COR-L47 (cell line): Measurements from ENCODE around the gene SLC25A44.
"Not testable (repeated sequence)": the region's sequence is repeated elsewhere in the genome, so short reads cannot be mapped to it uniquely, and the experiment has no call there.

Experiments used
- DNase-seq: peaks from one replicate; lab custom pipeline; 2025; lab: John Stamatoyannopoulos, UW

Gene SLC25A44

GRCh38 chr1:156204686-156205085, 10.8 kb downstream of the SLC25A44 start:
- no peak for DNase-seq

DNA sequence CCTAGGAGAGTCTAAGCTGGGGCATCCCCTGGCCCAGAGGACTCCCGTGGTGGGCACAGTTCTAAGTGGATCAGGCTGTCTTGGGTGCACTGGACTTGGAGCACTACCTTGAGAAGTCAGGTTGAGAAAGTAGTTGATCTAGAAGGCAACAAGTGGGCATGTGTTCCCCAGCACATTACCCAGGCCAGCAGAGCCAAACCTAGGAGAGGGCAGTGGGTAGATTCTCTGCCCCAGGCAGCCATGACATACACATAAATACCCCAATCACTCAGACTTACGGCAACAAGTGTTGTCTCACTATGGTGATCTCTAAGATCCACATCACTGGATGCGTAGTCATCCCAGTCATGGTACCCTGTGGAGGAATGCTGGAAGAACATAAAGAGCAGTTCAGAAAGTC, 17.3 kb downstream of the SLC25A44 start:
- DNase-seq = no peak

GRCh38 chr1:156212130-156212529, 18.2 kb downstream of the SLC25A44 start:
- DNase-seq = no peak

- peak; percentile 96 for DNase-seq
These were observed 19.1 kb downstream of the SLC25A44 start, which contains the start of gene PMF1 for GRCh38 chr1:156212833-156213643. Gene PMF1, plus strand, starts transcription at chr1:156213007. Its CDS starts 9 bp downstream, at chr1:156213016.

- no peak for DNase-seq
These were observed 19.7 kb downstream of the SLC25A44 start for GRCh38 chr1:156213644-156213966.

DNA sequence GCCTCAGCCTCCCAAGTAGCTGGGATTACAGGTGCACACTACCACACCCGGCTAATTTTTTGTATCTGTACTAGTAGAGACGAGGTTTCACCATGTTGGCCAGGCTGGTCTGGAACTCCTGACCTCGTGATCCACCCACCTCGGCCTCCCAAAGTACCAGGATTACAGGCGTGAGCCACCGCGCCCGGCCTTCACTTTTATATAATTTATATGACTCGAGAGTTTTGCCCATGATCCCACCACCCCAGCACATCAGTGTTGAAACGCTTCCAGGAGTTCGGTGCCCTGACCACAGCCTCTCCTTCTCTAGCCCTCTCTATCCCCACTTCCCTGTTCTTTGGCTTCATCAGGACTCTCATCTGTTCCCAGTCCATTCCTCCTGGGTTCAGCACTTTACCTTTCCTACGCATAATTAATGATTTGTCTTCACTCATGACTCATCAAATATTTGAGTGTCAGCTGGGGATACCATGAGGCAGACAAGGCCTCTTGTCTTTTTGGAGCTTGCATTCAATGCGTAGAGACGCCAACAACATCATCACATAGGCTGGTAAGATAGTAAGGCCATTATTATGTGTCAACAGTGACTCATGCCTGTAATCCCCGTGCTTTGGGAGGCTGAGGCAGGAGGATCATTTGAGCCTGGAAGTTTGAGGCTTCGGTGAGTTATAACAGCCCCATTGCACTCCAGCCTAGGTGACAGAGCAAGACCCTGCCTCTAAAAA, 20.3 kb downstream of the SLC25A44 start:
- DNase-seq = no peak

- DNase-seq = not testable (repeated sequence)
These were observed 22.6 kb downstream of the SLC25A44 start for GRCh38 chr1:156216361-156217086.

DNA sequence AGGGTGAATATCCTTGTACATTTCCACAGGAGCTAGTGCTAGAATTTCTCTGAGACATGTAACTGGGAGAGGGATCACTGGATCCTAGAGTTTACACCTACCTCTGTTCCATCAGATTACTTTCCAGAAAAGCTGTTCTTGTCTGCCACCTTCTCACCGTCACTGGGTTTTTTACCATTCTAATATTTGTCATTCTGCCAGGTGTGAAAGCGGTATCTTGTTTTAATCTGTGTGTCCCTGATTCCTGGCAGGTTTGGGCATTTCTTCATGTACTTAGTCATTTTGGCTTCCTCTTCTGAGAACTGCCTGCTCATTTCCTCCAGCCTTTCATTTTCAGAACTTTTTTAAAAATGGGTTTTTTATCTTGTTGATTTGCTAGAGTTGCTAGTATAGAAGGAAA, 24.0 kb downstream of the SLC25A44 start:
- DNase-seq = no peak

GRCh38 chr1:156220226-156220625, 26.3 kb downstream of the SLC25A44 start:
- DNase-seq = no peak

GRCh38 chr1:156221986-156222692, 28.2 kb downstream of the SLC25A44 start:
- no peak for DNase-seq

DNA sequence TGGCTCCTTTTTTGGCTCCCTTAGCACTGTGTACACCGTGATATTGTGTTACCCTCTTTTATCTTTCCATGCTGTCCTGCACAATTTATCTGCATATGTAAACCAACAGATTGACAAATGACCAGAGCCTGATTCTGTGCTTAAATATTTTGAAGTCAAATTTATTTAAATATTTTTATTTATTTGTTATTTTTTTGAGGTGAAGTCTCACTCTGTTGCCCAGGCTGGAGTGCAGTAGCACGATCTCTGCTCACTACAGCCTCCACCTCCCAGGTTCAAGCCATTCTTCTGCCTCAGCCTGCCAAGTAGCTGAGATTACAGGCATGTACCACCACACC, 31.7 kb downstream of the SLC25A44 start:
- DNase-seq = no peak

DNA sequence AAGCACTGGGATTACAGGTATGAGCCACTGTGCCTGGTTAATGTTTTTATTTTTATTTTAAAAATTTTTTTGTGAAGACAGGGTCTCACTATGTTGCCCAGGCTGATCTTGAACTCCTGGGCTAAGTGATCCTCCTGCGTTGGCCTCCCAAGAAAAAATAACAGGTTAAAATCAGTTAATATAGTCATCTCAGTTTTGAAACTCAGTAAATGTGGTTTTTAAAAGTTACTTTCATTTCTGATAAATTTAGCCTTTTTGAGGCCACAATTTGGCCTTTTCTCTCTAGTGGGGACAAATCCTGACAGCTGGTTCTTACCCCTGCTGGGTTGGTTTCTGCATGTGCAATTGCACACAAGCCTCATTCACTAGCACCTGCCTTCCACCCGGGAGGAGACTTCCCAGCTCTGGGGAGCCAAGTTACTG, 32.2 kb downstream of the SLC25A44 start:
- DNase-seq = no peak

DNA sequence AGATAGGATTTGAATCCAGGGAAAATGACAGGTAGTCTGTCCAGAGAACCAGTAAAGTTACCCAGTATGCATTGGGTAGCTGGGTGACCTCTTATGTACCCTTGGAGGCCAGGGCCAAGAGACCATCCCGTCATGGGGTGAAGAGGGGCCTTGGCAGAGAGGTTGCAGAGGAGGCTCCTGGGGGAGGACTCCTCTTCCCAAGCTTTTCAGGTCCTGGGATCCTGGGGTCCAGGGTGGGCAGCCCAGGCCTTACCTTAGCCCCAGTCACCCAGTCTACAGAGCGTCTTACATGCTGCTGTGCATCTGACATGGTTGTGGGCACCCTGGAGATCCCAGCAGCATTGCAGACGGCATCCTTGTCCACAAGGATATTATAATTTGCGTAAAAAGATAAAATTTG, 32.9 kb downstream of the SLC25A44 start:
- DNase-seq = no peak

DNA sequence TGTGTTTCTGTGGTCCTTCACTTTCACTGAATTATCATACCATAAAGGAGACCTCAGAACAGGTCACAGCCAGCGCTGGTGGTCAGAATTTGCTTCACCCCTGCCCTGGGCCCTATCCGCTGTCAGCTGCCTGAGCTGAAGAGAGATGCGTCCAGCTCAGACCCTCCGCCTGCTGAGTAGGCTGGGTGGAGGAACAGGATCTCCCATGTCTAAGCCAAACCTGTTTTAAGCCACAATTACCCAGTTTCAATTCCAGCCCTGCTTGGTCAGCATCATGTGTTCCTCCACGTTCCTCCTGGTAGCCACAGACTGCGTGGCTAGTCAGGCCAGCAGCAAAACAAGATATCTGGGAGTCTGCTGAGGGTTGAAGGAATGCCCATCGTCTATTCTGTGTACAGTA, 34.6 kb downstream of the SLC25A44 start:
- DNase-seq = no peak

DNA sequence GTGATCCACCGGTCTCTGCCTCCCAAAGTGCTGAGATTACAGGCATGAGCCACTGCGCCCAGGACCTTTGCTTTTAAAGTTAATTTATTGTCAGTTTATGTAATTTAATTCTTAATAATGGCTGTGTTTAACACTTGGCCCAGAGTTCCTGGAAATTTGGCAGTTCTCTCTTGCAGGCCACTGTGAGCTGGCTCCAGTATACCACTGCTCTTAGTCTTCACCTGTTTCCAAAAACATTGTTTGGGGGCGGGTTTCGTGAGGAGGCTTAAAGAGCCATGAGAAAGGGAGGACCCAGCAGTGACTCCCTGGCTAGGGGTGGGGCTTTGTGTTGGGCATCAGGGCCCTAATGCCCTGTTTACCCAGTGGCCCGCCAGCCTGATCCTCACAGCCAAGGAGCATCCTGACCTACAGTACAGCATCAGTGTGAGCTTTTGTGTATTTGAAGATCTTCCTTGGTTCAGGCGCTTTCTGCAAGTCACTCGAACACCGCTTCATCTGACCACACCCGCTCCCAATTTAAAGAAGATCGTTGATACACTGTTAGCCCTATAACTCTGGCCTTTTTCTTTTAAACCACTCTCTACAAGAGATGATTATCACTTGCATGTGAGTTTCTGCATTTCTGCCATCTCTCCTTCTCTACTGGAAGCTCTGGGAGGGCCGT, 36.0 kb downstream of the SLC25A44 start:
- DNase-seq = no peak

- no peak for DNase-seq
These were observed 36.6 kb downstream of the SLC25A44 start for GRCh38 chr1:156230473-156230837.

DNA sequence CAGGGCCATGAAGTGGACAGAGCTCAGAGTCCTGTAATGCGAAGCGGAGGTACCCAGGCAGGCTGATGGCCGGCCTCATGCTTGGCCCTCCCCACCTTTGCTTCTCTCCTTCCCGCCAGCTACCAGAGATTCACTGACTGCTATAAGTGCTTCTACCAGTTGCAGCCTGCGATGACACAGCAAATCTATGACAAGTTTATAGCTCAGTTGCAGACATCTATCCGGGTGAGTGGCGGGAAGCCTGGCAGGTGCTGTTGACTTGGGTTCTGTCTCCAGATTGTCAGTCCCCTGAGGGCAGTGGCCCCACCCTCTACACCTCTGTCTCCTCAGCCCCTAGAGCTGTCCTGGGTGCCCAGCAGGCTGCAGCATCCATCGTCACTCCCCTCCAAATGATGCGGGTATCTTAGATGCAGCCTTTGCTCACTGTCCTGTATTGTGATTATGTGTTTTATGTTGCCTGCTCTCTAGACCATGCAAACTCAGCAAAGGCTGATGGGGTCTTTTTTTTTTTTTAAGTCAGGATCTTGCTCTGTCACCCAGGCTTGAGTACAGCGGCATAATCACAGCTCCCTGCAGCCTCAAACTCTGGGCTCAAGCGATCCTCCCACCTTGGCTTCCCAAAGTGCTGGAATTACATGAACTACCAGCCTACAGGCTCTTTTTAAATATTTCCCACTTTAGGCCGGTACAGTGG, 38.4 kb downstream of the SLC25A44 start:
- no peak for DNase-seq

GRCh38 chr1:156233426-156234127, 39.7 kb downstream of the SLC25A44 start:
- DNase-seq = no peak

DNA sequence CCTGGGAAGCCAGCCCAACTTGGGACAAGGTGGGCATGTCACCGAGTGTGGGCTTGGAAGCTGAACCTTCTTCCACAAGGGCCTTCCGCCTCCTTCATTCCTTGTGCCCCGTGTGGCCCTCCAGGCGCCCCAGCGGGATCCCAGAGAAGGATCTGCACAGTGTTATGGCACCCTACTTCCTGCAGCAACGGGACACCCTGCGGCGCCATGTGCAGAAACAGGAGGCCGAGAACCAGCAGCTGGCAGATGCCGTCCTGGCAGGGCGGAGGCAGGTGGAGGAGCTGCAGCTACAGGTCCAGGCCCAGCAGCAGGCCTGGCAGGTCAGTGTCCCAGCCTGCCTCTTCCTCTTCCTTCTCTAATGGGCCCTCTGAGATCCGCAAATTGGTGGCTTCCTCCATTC, 42.3 kb downstream of the SLC25A44 start:
- no peak for DNase-seq

DNA sequence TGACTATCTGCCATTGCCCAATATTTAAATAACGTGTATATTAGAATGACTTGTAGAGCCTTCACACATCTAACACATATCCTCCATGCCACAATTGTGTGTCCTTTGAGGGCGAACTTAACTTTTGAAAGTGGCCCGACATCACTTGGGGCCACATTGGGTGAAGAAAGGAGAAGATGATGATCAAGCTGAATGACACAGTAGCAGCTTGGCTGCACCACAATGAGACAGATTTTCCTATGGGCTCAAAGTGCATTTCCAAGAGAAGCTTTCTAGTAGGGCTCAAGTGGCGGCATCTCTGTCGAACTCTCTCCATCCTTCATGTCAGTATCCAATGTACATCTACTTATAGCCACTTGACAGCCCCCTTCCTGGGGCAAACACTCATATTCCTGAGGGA, 44.3 kb downstream of the SLC25A44 start:
- no peak for DNase-seq
